ENCODE results near the gene COL13A1. TPM values are rescaled to one million over a fixed set of nuclear protein-coding genes. Genes with fewer than 3 reads are reported as not detected.
A peak's percentile ranks its signal among the peaks of the same experiment; 100 is the strongest.

COL13A1 gene
- total RNA-seq, 1 experiment from 2014 or later: 3.6 TPM

DNA sequence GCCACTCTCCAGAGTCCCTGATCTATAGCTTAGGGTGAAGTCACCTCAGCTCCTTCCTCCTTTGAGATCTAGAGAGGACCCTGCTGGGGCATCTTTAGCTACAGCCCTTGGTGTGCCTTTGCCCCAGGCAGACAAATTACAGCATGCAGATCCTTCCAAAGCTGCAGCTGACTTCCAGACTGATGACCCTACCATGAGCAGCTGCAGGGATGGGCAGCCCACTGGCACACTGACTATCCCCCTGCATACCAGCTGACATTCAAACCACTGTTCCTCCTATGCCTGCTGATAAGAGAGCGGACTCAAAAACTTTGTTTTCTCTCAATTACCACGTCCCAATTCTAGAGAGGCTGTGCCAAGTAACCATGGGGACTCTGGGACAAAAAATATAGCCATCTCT, 70.6 kb downstream of the COL13A1 start:
- Histone ChIP-seq H2BK15ac (ENCODE audit: low read depth, low read length) (no peak overlapping the region), H4K5ac (ENCODE audit: insufficient read length, low read depth, low read length) (no peak overlapping the region), H3K14ac (ENCODE audit: insufficient read depth, low read length) (no peak overlapping the region), H3K23me2 (ENCODE audit: insufficient read length, low read depth, low read length, poor library complexity, severe bottlenecking) (no peaks in the 10 kb centered on the region), H2BK12ac (ENCODE audit: insufficient read length, low read depth, low read length) (no peak overlapping the region), H3K18ac (ENCODE audit: insufficient read length, low read depth, low read length) (no peak overlapping the region), H4K8ac (replicated peaks; ENCODE audit: insufficient read length, low read depth, low read length) (no peak overlapping the region), H3K27me3 (ENCODE audit: insufficient read depth, low read length) (no peaks in the 10 kb centered on the region; the same call in 1 of the 2 replicates), H3K79me2 (ENCODE audit: insufficient read depth, low read length) (no peaks in the 10 kb centered on the region), H3K4ac (ENCODE audit: low read depth, low read length) (no peak overlapping the region), H2BK20ac (ENCODE audit: low read depth, low read length, poor library complexity, severe bottlenecking) (no peak overlapping the region), H2BK5ac (ENCODE audit: insufficient read length, low read length) (no peak overlapping the region), H4K20me1 (ENCODE audit: control insufficient read depth, insufficient read depth, insufficient read length) (no peaks in the 10 kb centered on the region), H3K27ac (ENCODE audit: insufficient read length, low read depth, low read length) (no peak overlapping the region), H3K4me2 (ENCODE audit: insufficient read depth, insufficient read length, low read length) (no peak overlapping the region), H4K91ac (ENCODE audit: insufficient read length, low read depth, low read length) (no peak overlapping the region), H3T11ph (ENCODE audit: low read length) (no peak overlapping the region), H2BK120ac (ENCODE audit: low read depth, low read length, poor library complexity, severe bottlenecking) (no peak overlapping the region), H3K79me1 (ENCODE audit: insufficient read depth, low read depth, low read length, poor library complexity, severe bottlenecking) (no peaks in the 10 kb centered on the region), H3K9ac (ENCODE audit: extremely low read depth, insufficient read length, low read length) (no peak overlapping the region), H3K9me3 (ENCODE audit: control insufficient read depth, low read depth, low read length) (no peaks in the 10 kb centered on the region), H2AFZ (ENCODE audit: low read length) (no peak overlapping the region), H3K23ac (ENCODE audit: insufficient read length, low read depth, low read length) (no peak overlapping the region), H3K4me1 (ENCODE audit: insufficient read depth, low read length) (peaks cover 38% of the 10 kb centered on the region), H2AK5ac (ENCODE audit: insufficient read length, low read length) (no peak overlapping the region), H3K56ac (ENCODE audit: insufficient read length, low read depth, low read length) (no peak overlapping the region)
- Mint-ChIP-seq H3K27me3 (ENCODE audit: low read depth) (peaks cover 10% of the 10 kb centered on the region), H3K4me1 (peaks cover 82 to 85% of the 10 kb centered on the region in 2 experiments), H3K4me3 (no peak overlapping the region), H3K9me3 (no peaks in the 10 kb centered on the region), H3K36me3 (ENCODE audit: insufficient read depth in 1 of 3, low read depth in 3 of 3) (no peaks in the 10 kb centered on the region; a peak in 1 of 7 replicates), H3K27ac (peak overlapping the region in 1 of 3 experiments; percentile 18; a peak in 2 of 7 replicates)
- DNase-seq: no peak
- no CpG with 5 or more reads among the region's 2 CpGs for WGBS (ENCODE audit: extremely low coverage, insufficient read length, low lambda C conversion rate)
- TF ChIP-seq CTCF (conservative IDR thresholded peaks at IDR 0.05): no peak

All from H9 (cell line).